Activated T-cell treated with anti-CD3 and anti-CD28 coated beads for 48 hours (primary cell): Measurements from ENCODE around the gene GNB1.
A peak's percentile ranks its signal among the peaks of the same experiment; 100 is the strongest.
"Not testable (repeated sequence)": the region's sequence is repeated elsewhere in the genome, so short reads cannot be mapped to it uniquely, and the experiment has no call there.

Experiments used
- DNase-seq: peaks from one replicate; pipeline ENCODE4 v3.0.0-alpha.2; 2020; ENCODE audit warnings: low read depth

The GNB1 gene

DNA sequence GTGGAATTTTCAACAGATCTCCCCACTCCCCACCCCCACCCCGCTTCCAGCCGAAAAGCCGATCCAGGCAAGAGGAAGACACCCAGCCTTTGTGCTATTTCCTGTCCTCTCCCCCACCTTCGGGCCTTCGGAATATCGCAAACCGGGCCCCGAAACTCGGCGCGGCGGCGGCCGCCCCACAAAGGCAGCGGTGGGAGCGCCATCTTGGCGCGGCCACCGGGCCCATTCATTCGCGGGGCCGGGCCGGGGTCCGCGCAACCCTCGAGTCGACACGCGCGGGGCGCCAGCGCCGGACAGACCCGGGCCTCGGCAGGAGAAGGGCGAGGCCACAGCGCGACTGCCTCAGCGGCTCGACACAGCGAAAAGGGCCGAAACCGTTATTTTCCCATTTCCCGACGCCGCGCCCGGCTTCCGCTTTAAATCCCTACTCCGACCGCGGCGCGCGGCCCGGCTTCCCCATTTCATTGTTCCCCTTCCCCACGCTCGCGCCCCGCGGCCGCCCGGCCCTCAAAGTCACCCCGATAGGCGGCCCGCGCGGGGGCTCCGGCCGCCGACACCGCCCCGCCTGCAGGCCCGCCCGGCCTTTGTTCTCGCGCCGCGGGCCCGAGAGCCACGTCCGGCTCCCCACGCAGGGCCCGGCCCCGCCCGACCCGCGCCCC is 911 bp downstream of the GNB1 start:
- DNase-seq = peak; percentile 47

DNA sequence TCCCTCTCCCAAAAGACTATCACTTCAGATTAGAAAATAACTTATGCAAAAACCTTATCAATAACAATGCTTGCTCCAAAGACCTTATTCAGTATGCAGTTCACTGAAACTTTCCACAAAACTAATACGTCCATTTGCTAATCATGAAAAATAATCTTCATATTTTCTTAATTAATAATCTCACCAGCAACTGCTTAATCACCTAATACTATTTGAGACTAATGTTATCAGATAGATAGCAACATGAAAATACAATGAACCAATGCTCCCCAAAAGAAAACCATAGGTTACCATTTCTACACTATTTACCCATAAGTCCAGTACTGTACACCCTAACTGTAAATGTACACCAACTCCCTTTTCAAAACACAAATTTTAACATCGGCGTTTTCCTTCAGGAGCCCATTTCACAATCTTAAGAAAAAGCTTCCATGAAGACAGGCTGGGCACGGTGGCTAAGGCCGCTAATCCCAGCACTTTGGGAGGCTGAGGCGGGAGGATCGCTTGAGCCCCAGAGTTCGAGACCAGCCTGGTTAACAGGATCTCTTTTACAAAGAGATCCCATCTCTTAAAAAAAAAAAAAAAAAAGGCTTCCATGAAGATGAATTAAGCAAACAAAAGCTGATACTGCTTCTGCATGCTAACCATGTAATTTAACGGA is 1.7 kb downstream of the GNB1 start:
- DNase-seq = no peak

DNA sequence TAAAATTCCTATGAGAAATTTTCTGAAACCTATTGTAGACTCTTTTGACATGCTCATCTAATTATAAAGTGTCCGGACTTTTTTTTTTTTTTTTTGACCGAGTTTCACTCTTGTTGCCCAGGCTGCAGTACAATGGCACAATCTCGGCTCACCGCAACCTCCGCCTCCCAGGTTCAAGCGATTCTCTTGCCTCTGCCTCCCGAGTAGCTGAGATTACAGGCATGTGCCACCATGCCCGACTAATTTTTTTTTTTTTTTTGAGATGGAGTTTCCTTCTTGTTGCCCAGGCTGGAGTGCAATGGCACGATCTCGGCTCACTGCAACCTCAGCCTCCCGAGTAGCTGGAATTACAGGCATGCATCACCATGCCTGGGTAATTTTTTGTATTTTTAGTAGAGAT is 7.0 kb downstream of the GNB1 start:
- not testable (repeated sequence) for DNase-seq

DNA sequence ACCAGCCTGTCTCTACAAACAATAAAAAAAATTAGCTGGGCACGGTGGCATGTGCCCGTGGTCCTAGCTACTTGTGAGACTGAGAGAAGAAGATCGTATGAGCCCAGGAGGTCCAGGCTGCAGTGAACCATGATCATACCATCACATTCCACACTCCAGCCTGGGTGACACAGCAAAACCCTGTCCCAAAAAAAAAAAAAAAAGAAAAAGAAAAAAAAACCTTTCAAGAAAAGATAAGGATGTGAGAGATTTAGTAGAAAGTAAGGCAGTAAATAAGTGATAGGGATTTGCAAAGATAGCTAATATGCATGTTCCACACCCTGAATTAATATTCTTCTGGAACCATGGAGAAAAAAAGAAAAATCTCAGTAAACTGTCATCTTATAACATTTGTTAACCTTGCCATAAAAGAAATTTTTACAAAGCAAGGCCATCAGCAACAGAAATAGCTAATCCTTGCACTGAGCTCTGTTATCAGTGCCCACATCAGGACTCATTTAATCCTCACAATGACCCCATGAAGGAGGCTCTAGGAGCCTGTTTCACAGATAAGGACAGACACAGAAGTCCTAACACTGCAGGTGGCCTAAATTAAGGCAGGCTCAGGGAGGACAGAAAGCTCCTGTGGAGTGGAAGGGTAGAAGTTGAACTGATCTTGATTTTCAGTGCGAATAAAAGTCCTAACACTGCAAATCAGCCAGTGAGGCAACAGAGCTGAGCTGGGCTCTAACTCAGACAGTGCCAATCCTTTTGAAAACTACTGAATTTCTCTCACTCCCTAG is 7.6 kb downstream of the GNB1 start:
- DNase-seq = no peak

DNA sequence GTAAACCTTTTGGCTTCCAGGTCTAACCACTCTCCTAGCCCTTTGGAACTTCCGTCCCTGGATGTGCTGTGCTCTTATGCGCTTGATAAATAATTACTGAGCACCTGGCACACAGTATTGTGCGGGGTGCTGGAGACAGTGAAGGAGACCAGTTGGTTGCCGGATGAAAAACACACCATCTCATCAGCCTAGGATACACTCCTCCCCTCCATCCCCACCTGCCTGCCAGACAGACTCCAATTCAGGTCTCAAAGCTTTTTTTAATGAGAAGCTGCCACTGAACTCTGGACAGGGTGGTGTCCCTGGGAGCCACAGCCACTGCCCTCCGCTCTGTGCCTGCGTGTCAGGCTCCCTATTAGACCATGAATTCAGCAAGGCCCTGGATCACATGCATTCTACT is 9.2 kb downstream of the GNB1 start:
- no peak for DNase-seq

DNA sequence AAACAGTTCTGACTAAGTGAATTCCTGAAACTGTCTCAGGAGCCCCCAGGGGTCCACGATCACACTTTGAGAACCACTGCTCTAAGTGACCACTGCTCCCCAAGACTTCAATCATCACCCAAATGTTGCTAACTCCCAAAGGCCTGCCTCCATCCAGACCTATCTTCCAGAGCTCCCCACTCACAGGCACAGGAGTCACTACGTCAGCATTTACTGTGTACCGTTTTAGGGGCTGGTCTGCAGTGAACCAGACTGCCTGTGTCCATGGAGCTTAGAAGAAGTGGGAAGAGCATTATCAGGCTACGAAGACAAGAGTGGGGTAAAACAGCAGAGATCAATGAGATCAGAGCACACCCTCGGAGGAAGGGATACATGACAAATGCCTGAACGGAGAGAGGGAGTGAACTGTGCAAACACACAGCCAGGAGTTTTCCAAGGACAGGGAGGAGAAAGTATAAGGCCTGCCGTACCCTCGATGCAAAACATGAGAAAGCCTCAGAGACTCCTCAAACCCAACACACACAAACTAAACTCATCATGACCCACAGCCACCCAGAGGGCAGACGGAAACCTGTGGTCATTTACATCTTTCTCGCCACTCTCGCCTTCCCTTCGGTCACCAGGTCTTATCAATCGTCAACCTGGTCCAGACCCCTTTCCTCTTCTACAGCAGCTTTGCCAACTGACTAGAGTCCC is 10.1 kb downstream of the GNB1 start:
- DNase-seq = no peak

DNA sequence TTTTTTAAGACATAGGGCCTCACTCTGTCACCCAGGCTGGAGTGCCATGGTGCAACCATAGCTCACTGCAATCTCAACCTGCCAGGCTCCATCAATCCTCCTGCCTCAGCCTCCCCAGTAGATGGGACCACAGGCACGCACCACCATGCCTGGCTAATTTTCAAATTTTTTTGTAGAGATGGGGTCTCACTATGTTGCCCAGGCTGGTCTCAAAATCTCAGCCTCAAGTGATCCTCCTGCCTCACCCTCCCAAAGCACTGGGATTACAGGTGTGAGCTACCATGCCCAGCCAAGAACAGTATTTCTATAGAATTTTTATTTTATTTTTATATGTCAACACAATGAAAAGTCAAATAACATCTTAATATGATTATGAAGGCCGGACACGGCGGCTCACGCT is 10.9 kb downstream of the GNB1 start:
- no peak for DNase-seq

DNA sequence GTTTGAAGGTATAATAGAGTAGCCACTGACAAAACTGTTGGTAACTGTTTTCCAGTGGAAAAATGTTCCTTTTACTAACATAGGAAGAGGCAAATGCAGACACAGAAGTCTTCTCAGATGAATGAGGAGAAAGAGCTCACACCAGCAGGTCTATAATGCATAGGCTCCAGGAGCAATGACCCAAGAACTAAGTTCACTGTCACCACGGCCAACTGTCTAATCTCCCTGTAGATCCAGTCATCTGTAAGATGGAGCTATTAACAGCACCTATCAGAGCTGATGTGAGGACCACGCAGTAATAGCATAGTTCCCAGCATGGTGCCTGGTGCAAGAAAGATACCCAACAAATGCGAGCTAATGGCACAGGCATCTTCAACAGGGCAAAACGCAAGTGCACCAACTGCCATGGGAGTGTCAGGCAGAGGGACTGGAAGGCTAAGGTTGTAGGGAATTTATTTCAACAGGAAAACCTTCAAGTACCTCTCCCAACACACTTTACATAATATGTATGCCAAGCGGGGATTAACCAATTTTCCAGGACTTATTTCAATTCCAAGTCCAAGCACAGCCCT is 12.9 kb downstream of the GNB1 start:
- no peak for DNase-seq

DNA sequence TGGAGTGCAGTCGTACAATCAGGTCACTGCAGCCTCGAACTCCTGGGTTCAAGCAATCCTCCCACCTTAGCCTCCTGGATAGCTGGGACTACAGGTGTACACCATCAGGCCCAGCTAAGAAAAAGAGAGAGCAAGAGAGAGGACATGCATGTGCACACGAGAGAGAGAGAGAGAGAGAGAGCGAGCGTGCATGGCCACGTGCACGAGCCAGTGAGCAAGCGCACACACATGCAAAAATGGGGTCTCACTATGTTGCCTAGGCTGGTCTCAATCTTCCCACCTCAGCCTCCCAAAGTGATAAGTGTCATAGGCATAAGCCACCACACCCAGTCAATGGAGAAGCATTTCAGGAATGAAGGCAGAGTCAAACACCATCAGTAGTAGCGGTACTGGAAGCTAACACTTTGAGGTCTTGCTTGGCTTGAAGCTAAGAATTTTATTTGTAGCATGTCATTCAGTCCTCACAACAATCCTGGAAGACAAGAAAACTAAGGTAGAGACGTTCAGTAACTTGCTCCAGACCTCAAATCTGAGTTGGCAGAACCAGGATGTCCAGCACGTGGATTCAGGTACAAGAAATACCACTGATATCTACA is 14.5 kb downstream of the GNB1 start:
- no peak for DNase-seq

DNA sequence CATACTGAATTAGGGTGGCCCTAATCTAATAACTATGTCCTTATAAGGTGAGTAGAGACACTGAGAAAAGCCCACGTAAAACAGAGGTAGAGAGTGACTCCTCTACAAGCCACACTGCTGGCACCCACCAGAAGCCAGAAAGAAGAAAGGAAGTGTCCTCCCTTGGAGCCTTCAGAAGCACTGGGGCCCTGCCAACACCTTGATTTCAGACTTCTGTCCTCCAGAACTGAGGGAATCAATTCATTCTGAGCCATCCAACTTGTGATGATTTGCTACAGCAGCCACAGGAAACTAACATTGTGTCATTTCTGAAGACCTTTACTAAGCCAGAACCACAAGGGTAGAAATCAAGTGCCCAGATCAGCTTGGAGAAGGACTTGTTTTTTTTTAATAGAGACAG is 15.0 kb downstream of the GNB1 start:
- peak; percentile 25 for DNase-seq

DNA sequence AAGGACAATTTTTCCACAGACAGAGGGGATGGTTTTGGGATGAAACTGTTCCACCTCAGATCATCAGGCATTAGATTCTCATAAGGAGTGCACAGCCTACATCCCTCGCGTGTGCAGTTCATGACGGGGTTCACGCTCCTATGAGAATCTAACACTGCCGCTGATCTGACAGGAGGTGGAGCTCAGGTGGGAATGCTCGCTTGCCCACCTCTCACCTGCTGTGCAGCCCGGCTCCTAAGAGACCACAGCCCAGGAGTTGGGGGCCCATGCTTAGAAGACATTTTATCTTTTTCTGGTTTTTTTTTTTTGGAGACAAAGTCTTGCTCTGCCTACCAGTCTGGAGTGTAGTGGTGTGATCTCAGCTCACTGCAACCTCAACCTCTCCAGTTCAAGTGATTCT is 16.0 kb downstream of the GNB1 start:
- DNase-seq = no peak

DNA sequence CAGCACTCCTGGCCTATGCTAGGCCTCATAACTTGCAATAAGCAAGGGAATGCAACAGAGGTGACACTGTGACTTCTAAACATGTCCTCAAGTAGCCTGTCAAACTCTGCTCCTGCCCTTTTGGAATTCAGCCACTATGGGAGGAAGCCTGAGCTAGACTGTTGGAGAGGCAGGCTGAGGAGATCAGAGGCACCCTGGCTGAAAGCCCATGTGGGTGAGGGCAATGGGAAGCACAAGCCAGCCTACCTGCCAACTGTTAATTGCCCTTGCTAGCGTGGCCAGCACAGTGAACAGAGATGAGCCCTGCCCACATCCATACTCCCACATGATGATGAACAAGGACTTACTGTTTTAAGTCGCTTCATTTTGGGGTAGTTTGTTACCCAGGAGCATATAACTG is 17.7 kb downstream of the GNB1 start:
- DNase-seq = no peak

DNA sequence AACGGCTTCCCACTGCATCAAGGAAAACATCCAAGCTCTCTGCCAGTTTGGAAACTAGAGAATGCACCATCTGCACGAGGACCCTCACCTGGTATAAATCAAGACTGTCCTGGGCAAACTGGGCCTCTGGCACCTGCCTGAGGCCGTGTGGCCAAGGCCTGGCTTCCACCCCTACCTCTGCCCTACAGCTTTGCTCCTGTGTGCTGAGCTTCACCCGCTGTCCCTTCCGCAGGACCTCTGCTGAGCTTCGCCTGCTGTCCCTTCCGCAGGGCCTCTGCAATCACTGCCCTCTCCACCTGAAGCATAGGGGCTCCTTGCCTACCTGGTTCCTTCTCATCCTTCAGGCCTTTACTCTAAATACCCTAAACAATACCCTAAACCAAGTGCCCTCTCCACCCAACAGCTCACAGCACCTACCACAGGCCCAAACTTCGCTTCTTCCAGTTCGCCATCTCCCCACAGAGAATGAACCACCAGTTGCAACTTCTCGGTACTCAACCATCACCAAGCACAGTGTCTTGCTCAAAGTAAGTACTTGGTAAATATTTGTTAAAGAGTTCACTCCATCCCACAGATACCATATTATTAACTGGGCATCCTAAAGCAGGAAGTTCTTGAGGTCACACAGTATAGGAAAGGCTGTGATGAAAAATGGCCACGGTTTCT is 18.4 kb downstream of the GNB1 start:
- no peak for DNase-seq

DNA sequence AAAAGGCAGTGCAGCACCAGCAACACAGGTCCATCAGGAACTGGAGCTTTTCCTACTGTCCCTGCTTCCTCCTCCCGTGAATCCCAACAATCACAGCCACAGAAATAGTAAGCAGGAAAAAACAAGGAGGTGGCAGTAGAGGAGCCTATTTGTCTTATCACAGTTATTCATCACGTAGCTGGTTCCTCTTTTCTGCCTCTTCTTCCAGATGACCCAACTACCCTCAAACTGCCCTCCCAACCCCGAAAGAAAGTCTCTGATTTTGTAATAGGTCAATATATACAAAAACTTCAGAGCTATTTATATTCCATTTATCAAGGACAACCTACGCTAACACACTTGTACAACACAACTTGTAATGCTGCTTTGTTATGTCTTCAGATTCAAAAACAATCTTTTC is 21.4 kb downstream of the GNB1 start:
- DNase-seq = no peak

DNA sequence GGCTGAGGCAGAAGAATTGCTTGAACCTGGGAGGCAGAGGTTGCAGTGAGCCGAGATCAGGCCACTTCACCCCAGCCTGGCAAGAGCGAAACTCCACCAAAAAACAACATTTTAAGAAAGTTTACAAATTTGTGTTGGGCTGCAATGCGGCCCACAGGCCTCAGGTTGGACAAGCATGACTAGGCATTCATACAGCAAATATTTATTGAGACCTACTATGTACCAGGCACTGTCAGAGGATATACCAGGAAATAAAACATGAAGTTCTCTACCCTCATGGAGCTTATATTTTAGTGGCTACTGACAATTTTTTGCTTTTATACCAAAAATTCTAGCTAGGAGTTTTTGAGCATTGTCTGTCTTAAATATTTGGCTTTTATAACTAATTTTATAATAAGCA is 23.7 kb downstream of the GNB1 start:
- DNase-seq = no peak

DNA sequence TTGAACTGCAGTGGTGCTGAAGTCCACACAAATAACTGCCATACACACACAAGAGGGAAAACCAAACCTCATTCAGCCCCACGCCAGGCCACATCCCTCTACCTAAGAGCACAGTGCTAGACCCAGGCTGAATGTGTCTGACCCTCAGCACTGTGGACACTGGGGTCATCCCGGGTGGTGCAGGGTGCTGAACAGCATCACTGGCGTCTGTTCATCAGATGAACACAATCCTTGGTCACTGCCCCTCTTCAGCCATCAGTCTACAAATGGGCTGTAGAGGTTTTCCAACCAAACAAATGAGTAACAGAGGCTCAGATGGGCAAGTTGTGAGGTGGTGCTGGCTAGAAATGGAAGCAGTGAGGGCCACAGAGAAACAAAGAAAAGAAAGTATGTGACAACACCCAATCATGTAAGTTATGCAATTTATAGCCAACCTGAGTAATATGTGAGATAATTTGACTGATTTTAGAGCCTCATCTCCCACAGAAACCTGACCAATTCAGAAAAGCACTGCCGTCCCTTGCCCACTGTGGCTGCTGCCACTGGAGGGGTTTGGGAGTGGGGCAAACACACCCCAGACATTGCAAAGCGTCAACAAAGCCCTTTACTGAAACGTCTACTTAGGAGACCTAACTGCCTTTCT is 27.9 kb downstream of the GNB1 start:
- DNase-seq = no peak

DNA sequence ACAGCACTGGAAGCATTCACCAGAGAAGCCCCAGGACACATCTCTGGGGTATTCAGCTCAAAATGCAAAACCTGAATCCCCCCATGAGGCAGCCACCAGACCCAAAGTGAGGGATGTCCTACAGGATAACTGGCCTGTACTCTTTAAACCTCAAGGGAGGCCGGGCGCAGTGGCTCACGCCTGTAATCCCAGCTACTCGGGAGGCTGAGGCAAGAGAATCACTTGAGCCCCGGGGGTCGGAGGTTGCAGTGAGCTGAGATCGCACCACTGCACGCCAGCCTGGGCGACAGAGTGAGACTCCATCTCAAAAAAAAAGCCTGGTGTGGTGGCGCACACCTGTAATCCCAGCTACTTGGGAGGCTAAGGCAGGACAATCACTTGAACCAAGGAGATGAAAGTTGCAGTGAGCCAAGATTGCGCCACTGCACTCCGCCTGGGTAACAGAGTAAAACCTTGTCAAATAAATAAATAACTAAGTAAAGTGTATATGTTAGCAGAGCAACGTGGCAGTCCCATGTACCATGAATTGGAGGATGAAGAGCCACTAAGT is 29.1 kb downstream of the GNB1 start:
- not testable (repeated sequence) for DNase-seq

DNA sequence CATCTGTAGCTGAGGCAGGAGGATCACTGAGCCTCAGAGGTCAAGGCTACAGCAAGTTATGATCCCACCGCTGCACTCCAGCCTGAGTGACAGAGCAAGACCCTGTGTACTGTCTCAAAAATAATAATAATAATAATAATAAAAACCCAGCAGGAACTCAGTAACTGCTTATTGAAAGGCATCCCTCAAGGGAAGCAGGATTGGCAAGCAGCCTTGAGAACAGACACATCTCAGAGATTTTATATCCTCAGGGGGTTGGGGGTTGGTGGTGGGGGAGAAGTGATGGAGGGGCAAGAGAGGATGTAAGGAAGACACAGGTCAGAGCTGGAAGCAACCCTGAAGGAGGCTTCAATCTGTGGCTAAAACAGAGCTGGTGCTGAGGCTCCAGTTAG is 29.6 kb downstream of the GNB1 start:
- no peak for DNase-seq

DNA sequence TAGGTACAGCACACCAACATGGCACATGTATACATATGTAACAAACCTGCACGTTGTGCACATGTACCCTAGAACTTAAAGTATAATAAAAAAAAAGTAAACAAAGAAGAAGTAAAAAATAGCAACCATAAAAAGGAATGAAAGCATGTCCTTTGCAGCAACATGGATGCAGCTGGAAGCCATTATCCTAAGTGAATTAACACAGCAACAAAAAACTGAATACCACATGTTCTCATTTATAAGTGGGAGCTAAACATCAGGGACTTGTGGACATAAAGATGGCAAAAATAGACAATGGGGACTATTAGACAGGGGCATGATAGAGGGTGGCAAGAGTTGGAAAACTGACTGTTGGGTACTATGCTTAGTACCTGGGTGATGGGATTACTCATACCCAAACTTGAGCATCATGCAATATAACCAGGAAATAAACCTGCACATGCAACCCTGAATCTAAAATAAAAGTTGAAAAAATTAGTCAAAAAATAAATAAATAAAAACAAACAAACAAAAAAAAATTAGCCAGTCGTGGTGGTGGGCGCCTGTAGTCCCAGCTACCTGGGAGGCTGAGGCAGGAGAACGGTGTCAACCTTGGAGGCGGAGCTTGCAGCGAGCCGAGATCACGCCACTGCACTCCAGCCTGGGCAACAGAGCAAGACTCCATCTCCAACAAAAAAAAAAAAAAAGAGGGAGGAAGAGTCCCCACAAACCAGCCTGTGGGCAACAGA is 30.8 kb downstream of the GNB1 start:
- DNase-seq = not testable (repeated sequence)
